Right lung (tissue), 5 donors: ENCODE measurements around the gene CHKA. TPM values are rescaled to one million over a fixed set of nuclear protein-coding genes. Genes with fewer than 3 reads are reported as not detected.

Source experiments
- DNase-seq, 2 donors: peaks; one replicate each; pipeline ENCODE4 v3.0.0-alpha.2; 2013
- polyA plus RNA-seq, 5 donors: library from polyadenylated mRNA; unstranded; fragments of 120-200 nt; gene quantifications; one replicate each; pipeline versions ENCODE4 v1.2.1 to v1.2.3, GENCODE V29; 2013; ENCODE audit warnings: inconsistent platforms in 1 of 5, low replicate concordance in 1 of 5; ENCODE audit not compliant: insufficient read length in 5 of 5, insufficient read depth in 1 of 5

The CHKA gene
- polyA plus RNA-seq, 5 donors = 75.9 to 99.7 (median 82.6) TPM

DNA sequence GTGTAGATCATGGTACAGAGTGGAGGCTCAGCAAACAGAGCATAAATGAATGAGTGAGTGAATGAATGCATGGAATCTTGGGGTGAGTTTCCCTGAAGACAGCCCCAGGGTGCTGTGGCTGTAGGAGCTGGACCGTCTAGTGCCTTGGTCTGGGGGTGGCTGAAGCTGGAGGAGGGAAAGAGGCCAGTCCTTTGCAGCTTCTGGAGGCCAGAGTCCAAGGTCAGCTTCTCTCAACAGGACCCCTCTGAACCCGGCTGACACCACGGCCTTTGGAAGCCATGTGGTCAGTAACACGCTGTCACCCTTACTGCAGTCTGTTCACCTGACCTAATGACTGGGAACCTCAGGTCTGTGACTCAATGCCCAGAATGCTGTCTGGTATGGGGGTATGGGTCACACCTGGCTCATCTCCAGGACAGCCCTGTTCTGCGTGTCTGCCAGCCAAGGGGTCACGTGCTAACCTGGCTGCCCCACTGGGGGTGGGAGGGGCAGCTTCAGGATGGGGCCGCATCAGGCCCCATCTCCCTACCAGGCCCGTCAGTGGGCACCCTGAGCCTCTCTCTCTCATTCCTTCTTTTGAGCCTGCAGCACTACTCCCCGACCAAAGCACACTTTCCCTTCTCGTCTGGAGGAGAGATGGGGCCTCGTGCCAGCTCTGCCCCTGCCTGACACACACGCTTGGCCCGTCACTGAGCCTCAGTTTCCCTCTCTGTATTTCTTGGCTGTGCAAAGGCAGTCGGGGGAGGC is 24.1 kb upstream of the CHKA start:
- DNase-seq = no peak

GRCh38 chr11:68143310-68143689 is 22.1 kb upstream of the CHKA start:
- DNase-seq = no peak

GRCh38 chr11:68142441-68143309 is 21.5 kb upstream of the CHKA start:
- no peak for DNase-seq

DNA sequence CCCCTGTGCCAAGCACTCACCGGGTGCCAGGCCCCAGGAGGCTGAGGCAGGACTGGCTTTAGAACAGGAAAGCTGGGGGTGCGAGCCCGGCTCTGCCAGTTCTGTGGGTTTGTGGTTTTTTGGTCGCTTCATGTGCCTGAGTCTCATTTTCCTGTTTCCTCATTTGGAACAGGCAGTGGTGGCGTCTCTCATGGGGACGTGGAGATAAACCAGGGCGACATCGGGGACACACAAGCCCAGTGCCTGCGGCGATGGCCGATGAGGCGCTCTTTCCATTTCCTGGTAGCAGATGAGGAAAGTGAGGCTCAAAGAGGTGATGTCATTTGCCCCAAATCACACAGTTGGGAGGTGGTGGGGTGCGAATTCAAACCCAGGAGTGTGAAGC is 20.8 kb upstream of the CHKA start:
- DNase-seq = no peak

DNA sequence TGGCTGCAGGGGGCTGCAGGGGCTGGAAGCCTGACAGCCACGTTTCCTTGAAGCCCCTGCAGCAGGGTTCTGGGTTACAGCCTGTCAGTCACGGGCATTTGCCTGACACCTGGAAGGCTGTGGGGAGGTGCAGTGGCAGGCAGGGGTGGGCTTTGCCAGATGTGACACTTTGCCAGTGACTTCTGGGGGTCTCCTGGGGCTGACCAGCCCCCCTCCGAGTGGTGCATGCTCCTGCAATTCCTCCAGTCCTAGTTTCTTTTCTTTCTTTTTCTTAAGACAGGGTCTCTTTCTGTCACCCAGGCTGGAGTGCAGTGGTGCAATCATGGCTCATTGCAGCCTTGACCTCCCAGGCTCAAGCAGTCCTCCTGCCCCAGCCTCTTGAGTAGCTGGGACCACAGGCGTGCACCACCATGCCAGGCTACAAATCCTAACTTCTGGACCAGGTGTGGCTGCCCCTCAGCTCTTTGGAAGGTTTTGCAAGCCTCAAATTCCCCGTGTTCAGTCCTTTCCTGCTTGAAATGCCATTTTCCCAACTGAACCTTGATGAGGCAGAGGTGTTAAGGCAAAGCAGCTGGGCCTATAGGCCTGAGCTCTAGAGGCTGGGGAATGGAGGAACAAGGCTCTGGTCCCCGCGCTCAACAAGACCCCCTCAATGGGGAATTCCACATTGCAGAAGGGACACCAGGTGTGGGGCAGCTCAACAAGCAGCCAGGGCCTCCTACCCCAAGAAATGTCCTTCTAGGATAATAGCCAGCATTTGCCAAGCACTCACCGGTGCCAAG is 20.2 kb upstream of the CHKA start:
- no peak for DNase-seq

DNA sequence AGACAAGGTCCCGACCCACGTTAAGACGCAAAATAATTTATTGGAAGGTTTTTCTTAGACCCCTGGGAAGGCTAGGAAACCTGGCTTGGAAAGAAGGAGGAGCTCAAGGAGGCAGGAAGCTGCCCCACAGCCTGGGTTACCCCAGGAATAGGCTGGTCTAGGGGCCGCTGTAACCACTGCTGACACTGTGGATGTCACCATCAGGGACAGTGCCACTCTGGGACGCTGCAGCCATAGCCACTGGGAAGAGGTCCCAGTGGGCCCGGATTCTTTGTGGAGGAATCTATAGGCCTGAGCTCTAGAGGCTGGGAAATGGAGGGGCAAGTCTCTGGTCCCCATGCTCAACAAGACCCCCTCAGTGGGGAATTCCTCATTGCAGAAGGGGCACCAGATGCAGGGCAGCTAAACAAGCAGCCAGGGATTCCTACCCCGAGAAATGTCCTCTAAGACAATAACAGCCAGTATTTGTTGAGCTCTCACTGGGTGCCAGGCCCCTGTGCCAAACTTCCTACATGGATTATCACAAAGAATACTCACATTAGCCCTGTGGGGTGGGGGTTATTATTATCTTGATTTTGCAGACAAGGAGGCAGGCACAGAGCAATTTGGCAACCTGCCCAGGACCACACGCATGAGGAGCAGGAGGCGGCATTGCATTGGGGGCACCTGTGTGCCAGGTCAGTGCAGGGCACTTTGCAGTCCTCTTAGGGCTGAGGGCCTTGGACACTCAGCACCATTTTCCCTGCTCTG is 19.5 kb upstream of the CHKA start:
- DNase-seq = no peak

DNA sequence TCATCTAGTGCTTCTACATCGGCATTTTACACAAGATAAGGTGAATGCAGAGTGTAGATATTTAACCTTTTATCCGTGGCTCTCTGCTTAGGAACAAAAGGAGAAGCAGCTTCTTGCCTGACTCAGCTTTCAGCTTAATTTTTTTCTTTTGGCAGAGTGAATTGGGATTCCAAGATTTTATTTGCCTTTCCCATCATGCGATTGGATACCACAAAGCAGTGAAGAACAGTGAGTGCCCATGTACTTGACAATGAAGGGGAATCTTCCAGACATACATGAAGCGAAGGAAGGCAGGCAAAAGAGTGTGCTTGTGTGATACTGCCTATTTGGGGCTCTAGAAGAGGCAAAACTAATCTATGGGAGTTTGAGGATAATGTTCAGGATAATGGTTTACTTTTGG is 17.0 kb upstream of the CHKA start:
- DNase-seq = no peak

- DNase-seq = no peak
Measured at GRCh38 chr11:68137833-68138232, 16.6 kb upstream of the CHKA start.

DNA sequence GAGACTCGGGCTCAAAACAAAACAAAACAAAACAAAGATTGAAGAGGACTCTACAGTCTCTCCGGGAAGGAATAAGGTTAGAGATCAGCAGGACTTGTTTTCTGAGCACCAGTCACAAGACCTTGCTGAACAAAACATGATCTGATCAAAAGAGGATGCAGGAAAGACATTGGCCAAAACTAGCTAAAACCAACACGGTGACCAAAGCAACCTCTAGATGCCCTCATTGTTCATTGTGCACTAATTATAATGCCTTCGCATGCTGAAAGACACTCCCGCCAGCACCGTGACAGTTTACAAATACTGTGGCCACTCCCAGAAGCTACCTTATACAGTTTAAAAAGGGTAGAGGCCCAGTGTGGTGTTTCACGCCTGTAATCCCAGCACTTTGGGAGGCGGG is 15.7 kb upstream of the CHKA start:
- no peak for DNase-seq

GRCh38 chr11:68135161-68135560 is 14.0 kb upstream of the CHKA start:
- DNase-seq = no peak

DNA sequence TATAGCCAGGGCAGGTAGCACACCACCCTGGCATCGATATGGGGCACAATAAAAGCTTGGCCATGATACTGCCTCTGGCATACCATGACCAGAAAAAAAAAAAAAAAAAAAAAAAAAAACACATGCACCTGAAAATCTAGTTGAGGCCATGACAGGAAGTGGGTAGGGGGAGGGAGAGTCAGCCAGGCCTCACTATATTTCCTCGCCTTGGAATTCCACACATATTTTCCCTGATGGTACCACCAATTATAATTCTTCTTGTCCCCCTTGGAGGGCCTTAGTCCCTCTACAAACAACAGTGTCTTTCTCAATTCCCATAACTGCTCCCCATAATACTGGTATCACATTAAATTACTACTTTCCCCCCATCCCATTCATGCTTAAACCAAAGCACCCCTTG is 12.6 kb upstream of the CHKA start:
- DNase-seq = no peak

GRCh38 chr11:68130121-68130520 is 8.9 kb upstream of the CHKA start:
- DNase-seq = no peak

GRCh38 chr11:68128682-68129327 is 7.6 kb upstream of the CHKA start:
- peak in 1 of 2 donors; percentile 65 for DNase-seq

DNA sequence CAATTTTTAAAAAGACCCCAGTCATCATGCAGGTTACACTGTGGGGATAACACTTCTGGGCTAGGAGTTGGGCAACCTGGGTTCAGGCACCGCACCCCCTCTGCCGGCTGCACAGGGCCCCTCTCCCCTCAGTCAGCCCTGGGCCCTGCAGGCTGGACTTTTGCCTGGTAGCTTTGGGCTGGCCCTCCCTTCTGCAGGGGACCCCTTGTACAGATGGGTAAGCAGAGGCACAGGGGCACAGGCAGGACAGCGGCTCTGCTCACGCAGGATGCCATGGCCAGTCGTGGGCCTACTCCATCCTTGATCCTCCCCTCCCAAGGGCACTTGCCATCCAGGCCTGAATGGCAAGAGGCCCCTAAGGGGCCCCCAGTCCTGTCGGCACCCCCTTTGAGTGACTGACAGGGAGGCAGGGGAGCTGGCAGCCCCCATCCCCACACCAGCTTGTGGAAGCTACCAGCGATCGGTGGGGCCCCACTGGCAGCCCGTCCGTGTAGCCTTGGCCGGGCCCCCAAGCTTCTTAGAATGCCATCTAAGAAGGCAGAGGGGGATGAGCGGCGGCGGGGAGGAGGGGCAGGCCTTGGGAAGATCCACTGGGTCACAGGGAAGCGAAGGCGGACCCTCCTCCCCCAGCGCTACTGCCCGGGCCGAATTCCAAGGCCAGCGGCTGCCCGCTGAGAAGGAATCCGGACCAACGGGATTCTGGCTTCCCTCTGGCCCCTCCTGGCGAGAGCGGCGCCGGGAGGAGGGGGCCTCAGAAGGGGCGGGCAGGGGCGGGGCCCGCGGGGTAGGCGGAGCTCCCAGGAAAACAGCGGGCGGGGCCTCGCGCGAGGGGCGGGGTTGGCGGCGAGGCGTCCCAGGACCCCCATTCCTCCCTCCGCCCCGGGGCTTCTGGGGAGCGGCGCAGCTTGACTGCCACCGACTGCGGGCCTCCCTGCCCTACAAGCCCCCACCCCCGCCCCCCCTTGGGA is 6.8 kb upstream of the CHKA start:
- DNase-seq = peak; percentile 89 to 91

- DNase-seq = no peak
Measured at GRCh38 chr11:68125164-68125563, 4.0 kb upstream of the CHKA start.

GRCh38 chr11:68122936-68123539 is 1.9 kb upstream of the CHKA start:
- DNase-seq = no peak

DNA sequence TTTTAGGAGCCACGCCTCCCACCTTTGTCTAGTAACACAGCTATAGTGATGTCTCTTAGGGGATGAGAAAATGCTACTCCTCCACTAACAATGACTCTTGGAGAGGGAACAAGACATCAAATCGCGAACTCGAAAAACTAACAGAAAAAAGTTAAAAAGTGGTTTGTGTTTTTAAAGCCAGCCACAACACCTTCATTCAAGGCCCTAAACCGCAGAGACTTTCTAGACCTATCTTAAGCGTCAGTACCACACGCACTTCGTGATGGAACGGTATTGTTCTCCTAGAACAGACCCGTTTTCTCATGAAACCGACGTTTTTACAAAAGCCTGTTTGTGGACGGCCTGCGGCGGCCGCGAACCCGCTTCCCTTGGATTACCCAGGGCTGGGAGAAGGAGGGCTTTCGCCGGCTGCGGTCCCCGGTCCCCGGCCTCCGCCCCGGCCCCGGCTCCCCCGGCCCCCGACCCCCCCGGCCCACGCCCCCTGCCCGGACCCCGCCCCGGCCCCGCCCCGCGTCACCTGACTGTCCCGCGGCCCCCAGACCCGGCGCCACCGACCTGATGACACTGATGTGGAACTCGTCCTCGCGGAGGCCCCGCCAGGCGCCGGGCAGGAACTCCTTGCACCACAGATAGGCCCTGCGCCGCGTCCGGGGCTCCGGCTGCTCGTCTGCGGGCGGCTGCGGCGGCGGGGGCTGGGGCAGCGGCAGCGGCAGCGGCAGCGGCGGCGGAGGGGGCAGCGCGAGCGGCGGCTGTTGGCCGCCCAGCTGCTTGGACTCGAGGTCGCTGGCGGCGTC is 718 bp downstream of the CHKA start:
- no peak for DNase-seq

- DNase-seq = peak in 1 of 2 donors; percentile 66
Measured at GRCh38 chr11:68118706-68119448, 2.3 kb downstream of the CHKA start.
